SK-N-SH treated with all-trans-retinoic acid at 6 μM for 48 hours (cell line): ENCODE data around the gene NFYA.

Experiments
- ATAC-seq: fragments of 200-7000 bp; cut with Tn5 transposase; 3 replicates; pipeline ENCODE4 v1.9.1; 2020; ENCODE audit warnings: mild to moderate bottlenecking, moderate library complexity
- ARNTL ChIP-seq: fragments of 450-650 bp; formaldehyde crosslinking; IDR thresholded peaks from 2 replicates; pipeline ENCODE4 v1.5.0; 2020; ENCODE audit warnings: low read depth, mild to moderate bottlenecking, moderate library complexity, borderline replicate concordance
- BACH2 ChIP-seq: fragments of 250-450 bp; sonication (Bioruptor Pico); IDR thresholded peaks from 2 replicates; pipeline ENCODE4 v1.9.0; 2021; ENCODE audit warnings: mild to moderate bottlenecking, borderline replicate concordance
- ESRRG ChIP-seq: fragments of 250-450 bp; sonication (Bioruptor Pico); IDR thresholded peaks from 2 replicates; pipeline ENCODE4 v1.6.1; 2021; ENCODE audit warnings: mild to moderate bottlenecking
- ISL1 ChIP-seq: fragments of 250-450 bp; sonication (Bioruptor Pico); IDR thresholded peaks from 2 replicates; pipeline ENCODE4 v2.1.2; 2022; ENCODE audit warnings: mild to moderate bottlenecking, moderate library complexity
- PPARA ChIP-seq: fragments of 250-450 bp; sonication (Bioruptor Pico); IDR thresholded peaks from 2 replicates; pipeline ENCODE4 v1.5.0; 2020; ENCODE audit warnings: mild to moderate bottlenecking, borderline replicate concordance
- RARB ChIP-seq: fragments of 250-450 bp; sonication (Bioruptor Pico); IDR thresholded peaks from 2 replicates; pipeline ENCODE4 v1.8.0; 2021; ENCODE audit warnings: mild to moderate bottlenecking, moderate library complexity
- SNAI2 ChIP-seq: fragments of 250-450 bp; sonication (Bioruptor Pico); IDR thresholded peaks from 2 replicates; pipeline ENCODE4 v1.5.0; 2020; ENCODE audit warnings: mild to moderate bottlenecking, moderate library complexity
- TCF4 ChIP-seq: fragments of 250-450 bp; sonication (Bioruptor Pico); IDR thresholded peaks from 2 replicates; pipeline ENCODE4 v1.8.0; 2021; ENCODE audit warnings: mild to moderate bottlenecking, moderate library complexity, borderline replicate concordance
- TOX ChIP-seq: fragments of 250-450 bp; sonication (Bioruptor Pico); IDR thresholded peaks from 2 replicates; pipeline ENCODE4 v1.8.0; 2021; ENCODE audit warnings: mild to moderate bottlenecking, moderate library complexity, borderline replicate concordance
- ZC3H10 ChIP-seq: fragments of 250-450 bp; sonication (Bioruptor Pico); IDR thresholded peaks from 2 replicates; pipeline ENCODE4 v1.5.1; 2021; ENCODE audit warnings: mild to moderate bottlenecking, moderate library complexity
- ZFP3 ChIP-seq: fragments of 250-450 bp; sonication (Bioruptor Pico); IDR thresholded peaks from 2 replicates; pipeline ENCODE4 v1.5.0; 2020; ENCODE audit warnings: mild to moderate bottlenecking, moderate library complexity
- ZNF565 ChIP-seq: fragments of 450-650 bp; formaldehyde crosslinking; conservative IDR thresholded peaks from 2 replicates; pipeline ENCODE4 v1.5.0; 2020; ENCODE audit warnings: low read depth, mild to moderate bottlenecking, moderate library complexity
- ZNF70 ChIP-seq: fragments of 450-650 bp; formaldehyde crosslinking; IDR thresholded peaks from 2 replicates; pipeline ENCODE4 v1.5.0; 2020; ENCODE audit warnings: mild to moderate bottlenecking, moderate library complexity
- ZNF8 ChIP-seq: fragments of 450-650 bp; formaldehyde crosslinking; IDR thresholded peaks from 2 replicates; pipeline ENCODE4 v1.5.0; 2020; ENCODE audit warnings: mild to moderate bottlenecking, moderate library complexity
- TF ChIP-seq, protein P1 (sequence below): fragments of 250-450 bp; sonication (Bioruptor Pico); IDR thresholded peaks from 2 replicates; pipeline ENCODE4 v1.8.0; 2021; ENCODE audit warnings: low read depth, mild to moderate bottlenecking, moderate library complexity, borderline replicate concordance
- TF ChIP-seq, protein P2 (sequence below): fragments of 250-450 bp; sonication (Bioruptor Pico); IDR thresholded peaks from 2 replicates; pipeline ENCODE4 v1.5.1; 2020; ENCODE audit warnings: low read depth, mild to moderate bottlenecking, moderate library complexity
- TF ChIP-seq, protein P3 (sequence below): fragments of 250-450 bp; sonication (Bioruptor Pico); IDR thresholded peaks from 2 replicates; pipeline ENCODE4 v1.8.0; 2020; ENCODE audit warnings: mild to moderate bottlenecking, moderate library complexity, borderline replicate concordance
- TF ChIP-seq, protein P4 (sequence below): fragments of 250-450 bp; sonication (Bioruptor Pico); IDR thresholded peaks from 2 replicates; pipeline ENCODE4 v1.5.0; 2020; ENCODE audit warnings: mild to moderate bottlenecking, moderate library complexity

The NFYA gene

DNA sequence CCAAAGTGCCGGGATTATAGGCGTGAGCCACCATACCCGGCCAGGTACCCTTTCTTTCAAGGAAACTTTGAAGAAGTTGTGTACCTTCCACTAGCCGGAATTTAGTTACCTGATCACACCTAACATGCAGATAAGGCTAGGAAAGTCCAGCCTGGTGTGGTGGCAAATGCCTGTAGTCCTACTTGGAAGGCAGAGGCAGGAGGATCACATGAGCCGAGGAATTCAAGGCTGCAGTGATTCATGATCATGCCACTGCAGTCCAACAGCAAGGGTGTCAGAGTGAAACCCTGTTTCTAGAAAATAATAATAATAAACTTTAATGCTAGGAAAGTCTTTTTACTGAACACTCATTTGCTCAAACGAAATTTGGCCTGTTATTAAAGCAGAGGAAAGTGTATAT lies 21.0 kb downstream of the NFYA start:
- TF ChIP-seq ZNF70 (CRISPR knock-in tag) (no peak), TCF4 (CRISPR knock-in tag) (no peak), ESRRG (CRISPR knock-in tag) (no peak), ZNF8 (CRISPR knock-in tag) (no peak), ZC3H10 (no peak), BACH2 (CRISPR knock-in tag) (no peak), TOX (CRISPR knock-in tag) (no peak), ARNTL (no peak), SNAI2 (no peak), ZNF565 (CRISPR knock-in tag) (no peak)
- TF ChIP-seq, protein P1, sequence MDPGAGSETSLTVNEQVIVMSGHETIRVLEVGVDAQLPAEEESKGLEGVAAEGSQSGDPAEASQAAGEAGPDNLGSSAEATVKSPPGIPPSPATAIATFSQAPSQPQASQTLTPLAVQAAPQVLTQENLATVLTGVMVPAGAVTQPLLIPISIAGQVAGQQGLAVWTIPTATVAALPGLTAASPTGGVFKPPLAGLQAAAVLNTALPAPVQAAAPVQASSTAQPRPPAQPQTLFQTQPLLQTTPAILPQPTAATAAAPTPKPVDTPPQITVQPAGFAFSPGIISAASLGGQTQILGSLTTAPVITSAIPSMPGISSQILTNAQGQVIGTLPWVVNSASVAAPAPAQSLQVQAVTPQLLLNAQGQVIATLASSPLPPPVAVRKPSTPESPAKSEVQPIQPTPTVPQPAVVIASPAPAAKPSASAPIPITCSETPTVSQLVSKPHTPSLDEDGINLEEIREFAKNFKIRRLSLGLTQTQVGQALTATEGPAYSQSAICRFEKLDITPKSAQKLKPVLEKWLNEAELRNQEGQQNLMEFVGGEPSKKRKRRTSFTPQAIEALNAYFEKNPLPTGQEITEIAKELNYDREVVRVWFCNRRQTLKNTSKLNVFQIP (CRISPR knock-in tag) = no peak
- TF ChIP-seq, protein P2, sequence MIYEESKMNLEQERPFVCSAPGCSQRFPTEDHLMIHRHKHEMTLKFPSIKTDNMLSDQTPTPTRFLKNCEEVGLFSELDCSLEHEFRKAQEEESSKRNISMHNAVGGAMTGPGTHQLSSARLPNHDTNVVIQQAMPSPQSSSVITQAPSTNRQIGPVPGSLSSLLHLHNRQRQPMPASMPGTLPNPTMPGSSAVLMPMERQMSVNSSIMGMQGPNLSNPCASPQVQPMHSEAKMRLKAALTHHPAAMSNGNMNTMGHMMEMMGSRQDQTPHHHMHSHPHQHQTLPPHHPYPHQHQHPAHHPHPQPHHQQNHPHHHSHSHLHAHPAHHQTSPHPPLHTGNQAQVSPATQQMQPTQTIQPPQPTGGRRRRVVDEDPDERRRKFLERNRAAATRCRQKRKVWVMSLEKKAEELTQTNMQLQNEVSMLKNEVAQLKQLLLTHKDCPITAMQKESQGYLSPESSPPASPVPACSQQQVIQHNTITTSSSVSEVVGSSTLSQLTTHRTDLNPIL (CRISPR knock-in tag) = no peak
- TF ChIP-seq, protein P3, sequence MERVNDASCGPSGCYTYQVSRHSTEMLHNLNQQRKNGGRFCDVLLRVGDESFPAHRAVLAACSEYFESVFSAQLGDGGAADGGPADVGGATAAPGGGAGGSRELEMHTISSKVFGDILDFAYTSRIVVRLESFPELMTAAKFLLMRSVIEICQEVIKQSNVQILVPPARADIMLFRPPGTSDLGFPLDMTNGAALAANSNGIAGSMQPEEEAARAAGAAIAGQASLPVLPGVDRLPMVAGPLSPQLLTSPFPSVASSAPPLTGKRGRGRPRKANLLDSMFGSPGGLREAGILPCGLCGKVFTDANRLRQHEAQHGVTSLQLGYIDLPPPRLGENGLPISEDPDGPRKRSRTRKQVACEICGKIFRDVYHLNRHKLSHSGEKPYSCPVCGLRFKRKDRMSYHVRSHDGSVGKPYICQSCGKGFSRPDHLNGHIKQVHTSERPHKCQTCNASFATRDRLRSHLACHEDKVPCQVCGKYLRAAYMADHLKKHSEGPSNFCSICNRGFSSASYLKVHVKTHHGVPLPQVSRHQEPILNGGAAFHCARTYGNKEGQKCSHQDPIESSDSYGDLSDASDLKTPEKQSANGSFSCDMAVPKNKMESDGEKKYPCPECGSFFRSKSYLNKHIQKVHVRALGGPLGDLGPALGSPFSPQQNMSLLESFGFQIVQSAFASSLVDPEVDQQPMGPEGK = no peak
- TF ChIP-seq, protein P4, sequence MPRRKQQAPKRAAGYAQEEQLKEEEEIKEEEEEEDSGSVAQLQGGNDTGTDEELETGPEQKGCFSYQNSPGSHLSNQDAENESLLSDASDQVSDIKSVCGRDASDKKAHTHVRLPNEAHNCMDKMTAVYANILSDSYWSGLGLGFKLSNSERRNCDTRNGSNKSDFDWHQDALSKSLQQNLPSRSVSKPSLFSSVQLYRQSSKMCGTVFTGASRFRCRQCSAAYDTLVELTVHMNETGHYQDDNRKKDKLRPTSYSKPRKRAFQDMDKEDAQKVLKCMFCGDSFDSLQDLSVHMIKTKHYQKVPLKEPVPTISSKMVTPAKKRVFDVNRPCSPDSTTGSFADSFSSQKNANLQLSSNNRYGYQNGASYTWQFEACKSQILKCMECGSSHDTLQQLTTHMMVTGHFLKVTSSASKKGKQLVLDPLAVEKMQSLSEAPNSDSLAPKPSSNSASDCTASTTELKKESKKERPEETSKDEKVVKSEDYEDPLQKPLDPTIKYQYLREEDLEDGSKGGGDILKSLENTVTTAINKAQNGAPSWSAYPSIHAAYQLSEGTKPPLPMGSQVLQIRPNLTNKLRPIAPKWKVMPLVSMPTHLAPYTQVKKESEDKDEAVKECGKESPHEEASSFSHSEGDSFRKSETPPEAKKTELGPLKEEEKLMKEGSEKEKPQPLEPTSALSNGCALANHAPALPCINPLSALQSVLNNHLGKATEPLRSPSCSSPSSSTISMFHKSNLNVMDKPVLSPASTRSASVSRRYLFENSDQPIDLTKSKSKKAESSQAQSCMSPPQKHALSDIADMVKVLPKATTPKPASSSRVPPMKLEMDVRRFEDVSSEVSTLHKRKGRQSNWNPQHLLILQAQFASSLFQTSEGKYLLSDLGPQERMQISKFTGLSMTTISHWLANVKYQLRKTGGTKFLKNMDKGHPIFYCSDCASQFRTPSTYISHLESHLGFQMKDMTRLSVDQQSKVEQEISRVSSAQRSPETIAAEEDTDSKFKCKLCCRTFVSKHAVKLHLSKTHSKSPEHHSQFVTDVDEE (CRISPR knock-in tag) = no peak
- no peak for ATAC-seq

DNA sequence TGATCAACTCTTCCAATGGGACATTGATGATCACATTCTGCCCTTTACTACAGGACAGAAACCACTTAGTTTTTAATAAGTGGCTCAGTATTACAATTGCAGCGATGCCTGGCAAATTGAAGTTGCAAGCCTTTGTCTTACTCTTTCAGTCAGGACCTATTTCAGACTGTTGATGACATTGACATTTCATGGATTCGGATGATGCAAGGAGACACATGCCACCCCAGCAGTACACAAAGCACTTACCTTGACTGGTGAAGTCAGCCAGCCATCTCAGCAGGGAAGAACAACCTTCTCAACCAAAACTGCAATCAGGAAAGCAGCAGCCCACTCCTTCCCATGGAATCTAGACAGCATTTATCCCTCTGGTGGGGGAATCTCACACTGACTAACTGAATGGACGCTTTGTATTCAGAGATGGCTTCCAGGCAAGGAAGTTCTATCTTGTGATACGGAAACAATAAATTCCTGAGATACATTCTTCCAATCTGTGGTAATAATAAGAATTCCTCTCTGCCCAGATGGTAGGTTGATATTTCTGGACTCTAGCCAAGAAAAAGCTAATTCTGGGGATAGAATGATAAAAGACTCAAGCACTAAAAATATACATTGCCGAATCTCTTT lies 24.8 kb downstream of the NFYA start:
- peak; percentile 89 for ATAC-seq

DNA sequence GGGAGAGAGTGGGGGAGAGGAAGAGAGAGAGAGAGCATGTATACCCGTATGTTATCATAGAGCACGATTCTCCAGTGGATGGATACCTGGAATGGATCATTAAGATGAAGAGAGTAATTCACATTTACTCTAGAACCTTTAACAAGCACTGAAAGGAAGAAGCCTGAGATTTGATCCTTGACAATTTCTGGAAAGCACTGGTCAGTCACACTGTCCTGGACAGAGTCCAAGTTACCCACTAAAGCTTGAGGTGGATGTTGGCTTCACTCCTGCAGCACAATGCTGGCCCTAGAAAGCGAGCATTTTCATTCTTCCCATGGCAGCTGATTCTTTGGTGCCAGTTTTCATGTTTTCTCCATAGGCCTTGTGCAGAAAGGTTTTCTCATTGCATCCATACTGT lies 25.6 kb downstream of the NFYA start:
- TF ChIP-seq ESRRG (CRISPR knock-in tag) = no peak
- TF ChIP-seq, protein P3 = no peak
- TF ChIP-seq ARNTL = no peak
- no peak for TF ChIP-seq ZC3H10
- no peak for TF ChIP-seq PPARA (CRISPR knock-in tag)
- TF ChIP-seq SNAI2 = no peak
- no peak for TF ChIP-seq RARB (CRISPR knock-in tag)
- no peak for TF ChIP-seq ZNF565 (CRISPR knock-in tag)
- TF ChIP-seq ZNF8 (CRISPR knock-in tag) = no peak
- TF ChIP-seq, protein P4 (CRISPR knock-in tag) = no peak
- ATAC-seq = no peak; the same call in 2 of the 3 replicates

More for the DNA sequence above, 24.8 kb downstream of the NFYA start:
- TF ChIP-seq ZFP3 = 0 out of 2 replicates have a peak, but pooled peaks have one; percentile 23
- peak; percentile 46 for TF ChIP-seq ISL1 (CRISPR knock-in tag)
- TF ChIP-seq ZNF70 (CRISPR knock-in tag) = no peak
- no peak for TF ChIP-seq TCF4 (CRISPR knock-in tag)
